HepG2 (cell line): ENCODE results near the gene DNAAF1. TPM values are rescaled to one million over a fixed set of nuclear protein-coding genes. Genes with fewer than 3 reads are reported as not detected.

Experiments
- ADNP ChIP-seq: sonication (generic); formaldehyde crosslinking; IDR thresholded peaks from 2 replicates; pipeline ENCODE4 v1.4.0; 2020; ENCODE audit warnings: missing genetic modification reagents
- ARHGAP35 ChIP-seq: sonication (generic); formaldehyde crosslinking; IDR thresholded peaks from 2 replicates; pipeline ENCODE4 v1.9.0; 2022; ENCODE audit warnings: mild to moderate bottlenecking, inconsistent platforms, moderate library complexity, missing genetic modification reagents, borderline replicate concordance
- ARNT ChIP-seq: fragments of 450-650 bp; IDR thresholded peaks from 2 replicates; pipeline ENCODE4 v1.6.1; 2017
- ELF3 ChIP-seq: IDR thresholded peaks from 2 replicates; pipeline ENCODE4 v1.6.1; 2016; ENCODE audit warnings: missing genetic modification reagents, missing compliant biosample characterization
- PHF21A ChIP-seq: sonication (generic); formaldehyde crosslinking; IDR thresholded peaks from 2 replicates; pipeline ENCODE4 v1.5.0; 2020; ENCODE audit warnings: mild to moderate bottlenecking, missing genetic modification reagents
- POLR2A ChIP-seq, 2 experiments: IDR thresholded peaks; 2 replicates each; pipeline ENCODE4 v1.6.1; 2011; ENCODE audit warnings: low read depth in 2 of 2, low read length in 2 of 2, mild to moderate bottlenecking in 1 of 2, moderate library complexity in 1 of 2; ENCODE audit not compliant: insufficient read depth in 1 of 2
- SNAPC2 ChIP-seq: sonication (generic); formaldehyde crosslinking; IDR thresholded peaks from 2 replicates; pipeline ENCODE4 v1.8.1; 2022; ENCODE audit warnings: mild to moderate bottlenecking, missing genetic modification reagents
- SP4 ChIP-seq: sonication (generic); formaldehyde crosslinking; IDR thresholded peaks from 2 replicates; pipeline ENCODE4 v1.8.1; 2023; ENCODE audit warnings: mild to moderate bottlenecking, missing genetic modification reagents
- TBP ChIP-seq: sonication (generic); formaldehyde crosslinking; IDR thresholded peaks from 2 replicates; pipeline ENCODE4 v1.5.0; 2020; ENCODE audit warnings: missing genetic modification reagents
- TMF1 ChIP-seq: sonication (generic); formaldehyde crosslinking; IDR thresholded peaks from 2 replicates; pipeline ENCODE4 v1.8.1; 2022; ENCODE audit warnings: low read depth, missing genetic modification reagents
- ZFYVE20 ChIP-seq: sonication (generic); formaldehyde crosslinking; IDR thresholded peaks from 2 replicates; pipeline ENCODE4 v1.8.0; 2023; ENCODE audit warnings: low read depth, mild to moderate bottlenecking, moderate library complexity, missing genetic modification reagents, borderline replicate concordance
- ZNF232 ChIP-seq: sonication (generic); formaldehyde crosslinking; IDR thresholded peaks from 2 replicates; pipeline ENCODE4 v1.4.0; 2020; ENCODE audit warnings: missing genetic modification reagents, borderline replicate concordance
- ZNF556 ChIP-seq: sonication (generic); formaldehyde crosslinking; IDR thresholded peaks from 2 replicates; pipeline ENCODE4 v1.4.0; 2020; ENCODE audit warnings: mild to moderate bottlenecking, missing genetic modification reagents, borderline replicate concordance
- ZNF737 ChIP-seq: sonication (generic); formaldehyde crosslinking; IDR thresholded peaks from 2 replicates; pipeline ENCODE4 v1.5.0; 2020; ENCODE audit warnings: missing genetic modification reagents, mild to moderate bottlenecking, borderline replicate concordance
- polyA plus RNA-seq, 8 experiments: library from polyadenylated mRNA; depleted of rRNA in 3 of 8; stranded (reverse) in 7 of 8; unstranded in 1 of 8; fragments of >200 nt; fragmentation: Illumina TruSeq in 4 of 8; extraction: Trizol in 4 of 8; gene quantifications; 2 replicates each; pipeline versions ENCODE4 v1.2.1 to v1.2.3, GENCODE V29; 2011 to 2016; ENCODE audit warnings: low read depth in 4 of 8, missing spikeins in 1 of 8, mixed read lengths in 1 of 8; ENCODE audit not compliant: insufficient read depth in 1 of 8
- total RNA-seq, 5 experiments: library from RNA; depleted of rRNA; stranded (reverse); fragments of >200 nt; fragmentation: Illumina TruSeq; extraction: Trizol; gene quantifications; 2 replicates each; pipeline ENCODE4 v1.2.3, GENCODE V29; 2016; ENCODE audit warnings: low read depth in 1 of 5
- TF ChIP-seq, protein P1 (sequence below): sonication (generic); formaldehyde crosslinking; IDR thresholded peaks from 2 replicates; pipeline ENCODE4 v1.5.1; 2020; ENCODE audit warnings: mild to moderate bottlenecking, missing genetic modification reagents
- TF ChIP-seq, protein P2 (sequence below): sonication (generic); formaldehyde crosslinking; IDR thresholded peaks from 2 replicates; pipeline ENCODE4 v1.8.1; 2023; ENCODE audit warnings: mild to moderate bottlenecking, inconsistent platforms, moderate library complexity, missing genetic modification reagents, borderline replicate concordance
- TF ChIP-seq, protein P3 (sequence below): sonication (generic); formaldehyde crosslinking; conservative IDR thresholded peaks from 2 replicates; pipeline ENCODE4 v1.4.0; 2020; ENCODE audit warnings: mild to moderate bottlenecking, missing genetic modification reagents, moderate library complexity
- TF ChIP-seq, protein P4 (sequence below): sonication (generic); formaldehyde crosslinking; IDR thresholded peaks from 2 replicates; pipeline ENCODE4; 2020; ENCODE audit warnings: missing genetic modification reagents, mild to moderate bottlenecking, borderline replicate concordance
- TF ChIP-seq, protein P5 (sequence below), 2 experiments: fragments of 450-650 bp in 1 of 2; sonication (generic) in 1 of 2; formaldehyde crosslinking; IDR thresholded peaks; 2 replicates each; pipeline versions ENCODE4 v1.5.0 to v1.8.0; 2020 to 2022; ENCODE audit warnings: mild to moderate bottlenecking in 1 of 2, missing genetic modification reagents in 1 of 2

The DNAAF1 gene
- total and polyA plus RNA-seq, 2 of the 13 experiments (the other 11 are each of a cell fraction or from before 2014, with no cell fraction given), result 0.04 TPM; not detected in 1

DNA sequence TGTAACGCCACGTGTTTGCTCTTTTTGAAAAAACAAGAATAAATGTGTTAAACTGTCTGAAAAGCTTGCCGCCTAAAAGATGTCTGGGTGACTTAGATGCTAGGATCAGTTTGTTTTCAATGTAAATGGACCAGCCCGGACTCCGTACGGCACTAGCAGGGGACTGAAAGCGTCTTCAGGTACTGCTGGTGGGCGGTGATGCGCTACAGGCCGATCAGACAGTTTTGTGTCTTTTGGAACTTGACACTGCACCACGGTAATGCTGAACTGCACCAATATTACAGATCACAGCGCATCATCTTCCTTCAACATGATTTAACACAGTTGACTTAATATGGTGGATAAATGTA is 27.6 kb upstream of the DNAAF1 start (continued):
- TF ChIP-seq ELF3 (CRISPR knock-in tag) (no peak), PHF21A (peak; percentile 26; the same call in 1 of the 2 replicates), SP4 (CRISPR knock-in tag) (no peak), POLR2A (IDR thresholded peaks at IDR 0.05; ENCODE audit: insufficient read depth in 1 of 2, low read depth in 2 of 2, low read length in 2 of 2) (no peak), ARHGAP35 (no peak), ZFYVE20 (no peak), ADNP (no peak), ZNF232 (no peak), SNAPC2 (CRISPR knock-in tag) (0 out of 2 replicates have a peak, but pooled peaks have one; percentile 82), TMF1 (CRISPR knock-in tag) (0 out of 2 replicates have a peak, but pooled peaks have one; percentile 24), TBP (CRISPR knock-in tag) (no peak), ZNF737 (CRISPR knock-in tag) (peak; percentile 7; the same call in 1 of the 2 replicates), ZNF556 (CRISPR knock-in tag) (no peak; the same call in 1 of the 2 replicates), ARNT (no peak)
- TF ChIP-seq, protein P1, sequence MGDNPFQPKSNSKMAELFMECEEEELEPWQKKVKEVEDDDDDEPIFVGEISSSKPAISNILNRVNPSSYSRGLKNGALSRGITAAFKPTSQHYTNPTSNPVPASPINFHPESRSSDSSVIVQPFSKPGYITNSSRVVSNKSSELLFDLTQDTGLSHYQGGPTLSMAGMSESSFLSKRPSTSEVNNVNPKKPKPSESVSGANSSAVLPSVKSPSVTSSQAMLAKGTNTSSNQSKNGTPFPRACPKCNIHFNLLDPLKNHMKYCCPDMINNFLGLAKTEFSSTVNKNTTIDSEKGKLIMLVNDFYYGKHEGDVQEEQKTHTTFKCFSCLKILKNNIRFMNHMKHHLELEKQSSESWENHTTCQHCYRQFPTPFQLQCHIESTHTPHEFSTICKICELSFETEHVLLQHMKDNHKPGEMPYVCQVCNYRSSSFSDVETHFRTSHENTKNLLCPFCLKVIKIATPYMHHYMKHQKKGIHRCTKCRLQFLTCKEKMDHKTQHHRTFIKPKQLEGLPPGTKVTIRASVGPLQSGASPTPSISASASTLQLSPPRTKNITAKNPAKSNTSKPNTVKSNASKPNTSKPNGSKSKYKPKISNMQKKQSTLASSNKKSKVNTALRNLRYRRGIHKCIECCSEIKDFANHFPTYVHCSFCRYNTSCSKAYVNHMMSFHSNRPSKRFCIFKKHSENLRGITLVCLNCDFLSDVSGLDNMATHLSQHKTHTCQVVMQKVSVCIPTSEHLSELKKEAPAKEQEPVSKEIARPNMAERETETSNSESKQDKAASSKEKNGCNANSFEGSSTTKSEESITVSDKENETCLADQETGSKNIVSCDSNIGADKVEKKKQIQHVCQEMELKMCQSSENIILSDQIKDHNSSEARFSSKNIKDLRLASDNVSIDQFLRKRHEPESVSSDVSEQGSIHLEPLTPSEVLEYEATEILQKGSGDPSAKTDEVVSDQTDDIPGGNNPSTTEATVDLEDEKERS (CRISPR knock-in tag), result no peak
- TF ChIP-seq, protein P2, sequence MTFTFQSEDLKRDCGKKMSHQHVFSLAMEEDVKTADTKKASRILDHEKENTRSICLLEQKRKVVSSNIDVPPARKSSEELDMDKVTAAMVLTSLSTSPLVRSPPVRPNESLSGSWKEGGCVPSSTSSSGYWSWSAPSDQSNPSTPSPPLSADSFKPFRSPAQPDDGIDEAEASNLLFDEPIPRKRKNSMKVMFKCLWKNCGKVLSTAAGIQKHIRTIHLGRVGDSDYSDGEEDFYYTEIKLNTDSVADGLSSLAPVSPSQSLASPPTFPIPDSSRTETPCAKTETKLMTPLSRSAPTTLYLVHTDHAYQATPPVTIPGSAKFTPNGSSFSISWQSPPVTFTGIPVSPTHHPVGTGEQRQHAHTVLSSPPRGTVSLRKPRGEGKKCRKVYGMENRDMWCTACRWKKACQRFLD (CRISPR knock-in tag), result peak; percentile 11; the same call in 1 of the 2 replicates
- TF ChIP-seq, protein P3, sequence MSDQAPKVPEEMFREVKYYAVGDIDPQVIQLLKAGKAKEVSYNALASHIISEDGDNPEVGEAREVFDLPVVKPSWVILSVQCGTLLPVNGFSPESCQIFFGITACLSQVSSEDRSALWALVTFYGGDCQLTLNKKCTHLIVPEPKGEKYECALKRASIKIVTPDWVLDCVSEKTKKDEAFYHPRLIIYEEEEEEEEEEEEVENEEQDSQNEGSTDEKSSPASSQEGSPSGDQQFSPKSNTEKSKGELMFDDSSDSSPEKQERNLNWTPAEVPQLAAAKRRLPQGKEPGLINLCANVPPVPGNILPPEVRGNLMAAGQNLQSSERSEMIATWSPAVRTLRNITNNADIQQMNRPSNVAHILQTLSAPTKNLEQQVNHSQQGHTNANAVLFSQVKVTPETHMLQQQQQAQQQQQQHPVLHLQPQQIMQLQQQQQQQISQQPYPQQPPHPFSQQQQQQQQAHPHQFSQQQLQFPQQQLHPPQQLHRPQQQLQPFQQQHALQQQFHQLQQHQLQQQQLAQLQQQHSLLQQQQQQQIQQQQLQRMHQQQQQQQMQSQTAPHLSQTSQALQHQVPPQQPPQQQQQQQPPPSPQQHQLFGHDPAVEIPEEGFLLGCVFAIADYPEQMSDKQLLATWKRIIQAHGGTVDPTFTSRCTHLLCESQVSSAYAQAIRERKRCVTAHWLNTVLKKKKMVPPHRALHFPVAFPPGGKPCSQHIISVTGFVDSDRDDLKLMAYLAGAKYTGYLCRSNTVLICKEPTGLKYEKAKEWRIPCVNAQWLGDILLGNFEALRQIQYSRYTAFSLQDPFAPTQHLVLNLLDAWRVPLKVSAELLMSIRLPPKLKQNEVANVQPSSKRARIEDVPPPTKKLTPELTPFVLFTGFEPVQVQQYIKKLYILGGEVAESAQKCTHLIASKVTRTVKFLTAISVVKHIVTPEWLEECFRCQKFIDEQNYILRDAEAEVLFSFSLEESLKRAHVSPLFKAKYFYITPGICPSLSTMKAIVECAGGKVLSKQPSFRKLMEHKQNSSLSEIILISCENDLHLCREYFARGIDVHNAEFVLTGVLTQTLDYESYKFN, result no peak
- TF ChIP-seq, protein P4, sequence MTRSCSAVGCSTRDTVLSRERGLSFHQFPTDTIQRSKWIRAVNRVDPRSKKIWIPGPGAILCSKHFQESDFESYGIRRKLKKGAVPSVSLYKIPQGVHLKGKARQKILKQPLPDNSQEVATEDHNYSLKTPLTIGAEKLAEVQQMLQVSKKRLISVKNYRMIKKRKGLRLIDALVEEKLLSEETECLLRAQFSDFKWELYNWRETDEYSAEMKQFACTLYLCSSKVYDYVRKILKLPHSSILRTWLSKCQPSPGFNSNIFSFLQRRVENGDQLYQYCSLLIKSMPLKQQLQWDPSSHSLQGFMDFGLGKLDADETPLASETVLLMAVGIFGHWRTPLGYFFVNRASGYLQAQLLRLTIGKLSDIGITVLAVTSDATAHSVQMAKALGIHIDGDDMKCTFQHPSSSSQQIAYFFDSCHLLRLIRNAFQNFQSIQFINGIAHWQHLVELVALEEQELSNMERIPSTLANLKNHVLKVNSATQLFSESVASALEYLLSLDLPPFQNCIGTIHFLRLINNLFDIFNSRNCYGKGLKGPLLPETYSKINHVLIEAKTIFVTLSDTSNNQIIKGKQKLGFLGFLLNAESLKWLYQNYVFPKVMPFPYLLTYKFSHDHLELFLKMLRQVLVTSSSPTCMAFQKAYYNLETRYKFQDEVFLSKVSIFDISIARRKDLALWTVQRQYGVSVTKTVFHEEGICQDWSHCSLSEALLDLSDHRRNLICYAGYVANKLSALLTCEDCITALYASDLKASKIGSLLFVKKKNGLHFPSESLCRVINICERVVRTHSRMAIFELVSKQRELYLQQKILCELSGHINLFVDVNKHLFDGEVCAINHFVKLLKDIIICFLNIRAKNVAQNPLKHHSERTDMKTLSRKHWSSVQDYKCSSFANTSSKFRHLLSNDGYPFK (CRISPR knock-in tag), result no peak
- TF ChIP-seq, protein P5, sequence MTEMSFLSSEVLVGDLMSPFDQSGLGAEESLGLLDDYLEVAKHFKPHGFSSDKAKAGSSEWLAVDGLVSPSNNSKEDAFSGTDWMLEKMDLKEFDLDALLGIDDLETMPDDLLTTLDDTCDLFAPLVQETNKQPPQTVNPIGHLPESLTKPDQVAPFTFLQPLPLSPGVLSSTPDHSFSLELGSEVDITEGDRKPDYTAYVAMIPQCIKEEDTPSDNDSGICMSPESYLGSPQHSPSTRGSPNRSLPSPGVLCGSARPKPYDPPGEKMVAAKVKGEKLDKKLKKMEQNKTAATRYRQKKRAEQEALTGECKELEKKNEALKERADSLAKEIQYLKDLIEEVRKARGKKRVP (CRISPR knock-in tag; IDR thresholded peaks at IDR 0.05), result no peak
